ENCODE results near the gene EDAR.

EDAR gene

GRCh38 chr2:108938077-108938710 is 50.8 kb downstream of the EDAR start:
- H3K4me2 ChIP-seq (ENCODE audit: low read length, poor library complexity, severe bottlenecking), result no peak overlapping the region
- H3K4me1 ChIP-seq (ENCODE audit: control insufficient read depth, insufficient read depth, low read depth, low read length), result peaks cover 19% of the 10 kb centered on the region
- WGBS, result 87% methylated on average over 8 of the region's 9 CpGs

GRCh38 chr2:108937367-108938017 is 51.5 kb downstream of the EDAR start:
- peaks cover 0 to 2% of the 10 kb centered on the region in 2 experiments for H3K36me3 ChIP-seq (ENCODE audit: control insufficient read depth in 1 of 2, insufficient read depth in 2 of 2, low read depth in 1 of 2, low read length in 2 of 2)
- H2BK12ac ChIP-seq (ENCODE audit: low read length in 2 of 2), result no peak overlapping the region

More at GRCh38 chr2:108938077-108938710, 50.8 kb downstream of the EDAR start:
- Histone ChIP-seq H3K9me3 (ENCODE audit: control insufficient read depth, low read length) (no peaks in the 10 kb centered on the region), H3K27me3 (ENCODE audit: control insufficient read depth in 1 of 2, insufficient read depth in 1 of 2, low read length in 2 of 2) (peaks cover 72 to 92% of the 10 kb centered on the region in 2 experiments), H3K23ac (ENCODE audit: low read length in 2 of 2) (no peak overlapping the region), H3K18ac (ENCODE audit: low read depth in 1 of 2, low read length in 2 of 2) (no peak overlapping the region), H2BK12ac (ENCODE audit: low read length in 2 of 2) (no peak overlapping the region), H2BK5ac (ENCODE audit: low read depth, low read length, poor library complexity, severe bottlenecking) (no peak overlapping the region), H3K9ac (ENCODE audit: low read length) (no peak overlapping the region), H3K4ac (ENCODE audit: low read depth in 1 of 2, low read length in 2 of 2) (no peak overlapping the region), H2BK15ac (ENCODE audit: low read depth, poor library complexity, severe bottlenecking) (no peak overlapping the region), H2AFZ (ENCODE audit: low read depth, low read length) (no peak overlapping the region), H2AK5ac (ENCODE audit: low read length, severe bottlenecking) (no peak overlapping the region), H3K27ac (ENCODE audit: low read length, poor library complexity, severe bottlenecking) (no peak overlapping the region), H3K79me1 (replicated peaks; ENCODE audit: low read length, poor library complexity, severe bottlenecking) (no peaks in the 10 kb centered on the region), H3K4me3 (ENCODE audit: insufficient read depth in 1 of 2, low read depth in 1 of 2, low read length in 2 of 2) (no peak overlapping the region), H3K36me3 (ENCODE audit: control insufficient read depth in 1 of 2, insufficient read depth in 2 of 2, low read depth in 1 of 2, low read length in 2 of 2) (peaks cover 0 to 3% of the 10 kb centered on the region in 2 experiments), H2BK120ac (ENCODE audit: low read depth, low read length) (no peak overlapping the region), H4K8ac (ENCODE audit: low read length) (no peak overlapping the region), H4K91ac (ENCODE audit: low read length) (no peak overlapping the region), H3K14ac (ENCODE audit: low read length in 2 of 2) (no peak overlapping the region)
- no peak for DNase-seq

GRCh38 chr2:108936866-108937265 is 52.2 kb downstream of the EDAR start:
- Histone ChIP-seq H3K27me3 (ENCODE audit: control insufficient read depth in 1 of 2, insufficient read depth in 1 of 2, low read length in 2 of 2) (peaks cover 68 to 89% of the 10 kb centered on the region in 2 experiments), H3K9me3 (ENCODE audit: control insufficient read depth, low read length) (no peaks in the 10 kb centered on the region), H3K23ac (ENCODE audit: low read length in 2 of 2) (no peak overlapping the region), H3K4me3 (ENCODE audit: insufficient read depth in 1 of 2, low read depth in 1 of 2, low read length in 2 of 2) (no peak overlapping the region), H2BK5ac (ENCODE audit: low read depth, low read length, poor library complexity, severe bottlenecking) (no peak overlapping the region), H2BK15ac (ENCODE audit: low read depth, poor library complexity, severe bottlenecking) (no peak overlapping the region), H3K14ac (ENCODE audit: low read length in 2 of 2) (no peak overlapping the region), H2BK12ac (ENCODE audit: low read length in 2 of 2) (no peak overlapping the region), H3K27ac (ENCODE audit: low read length, poor library complexity, severe bottlenecking) (no peak overlapping the region), H2BK120ac (ENCODE audit: low read depth, low read length) (no peak overlapping the region), H2AFZ (ENCODE audit: low read depth, low read length) (no peak overlapping the region), H3K9ac (ENCODE audit: low read length) (no peak overlapping the region), H4K8ac (ENCODE audit: low read length) (no peak overlapping the region), H3K4me1 (ENCODE audit: control insufficient read depth, insufficient read depth, low read depth, low read length) (peaks cover 19% of the 10 kb centered on the region), H4K91ac (ENCODE audit: low read length) (no peak overlapping the region), H3K36me3 (ENCODE audit: control insufficient read depth in 1 of 2, insufficient read depth in 2 of 2, low read depth in 1 of 2, low read length in 2 of 2) (no peaks in the 10 kb centered on the region), H3K79me1 (replicated peaks; ENCODE audit: low read length, poor library complexity, severe bottlenecking) (no peaks in the 10 kb centered on the region), H2AK5ac (ENCODE audit: low read length, severe bottlenecking) (no peak overlapping the region), H3K4ac (ENCODE audit: low read depth in 1 of 2, low read length in 2 of 2) (no peak overlapping the region), H3K4me2 (ENCODE audit: low read length, poor library complexity, severe bottlenecking) (no peak overlapping the region), H3K18ac (ENCODE audit: low read depth in 1 of 2, low read length in 2 of 2) (no peak overlapping the region)
- DNase-seq, result no peak
- 71% methylated on average over 7 of the region's 7 CpGs for WGBS

More at GRCh38 chr2:108937367-108938017, 51.5 kb downstream of the EDAR start:
- Histone ChIP-seq H3K18ac (ENCODE audit: low read depth in 1 of 2, low read length in 2 of 2) (no peak overlapping the region), H3K27me3 (ENCODE audit: control insufficient read depth in 1 of 2, insufficient read depth in 1 of 2, low read length in 2 of 2) (peaks cover 73 to 92% of the 10 kb centered on the region in 2 experiments), H4K91ac (ENCODE audit: low read length) (no peak overlapping the region), H3K23ac (ENCODE audit: low read length in 2 of 2) (no peak overlapping the region), H3K4me2 (ENCODE audit: low read length, poor library complexity, severe bottlenecking) (no peak overlapping the region), H2BK5ac (ENCODE audit: low read depth, low read length, poor library complexity, severe bottlenecking) (no peak overlapping the region), H3K9me3 (ENCODE audit: control insufficient read depth, low read length) (no peaks in the 10 kb centered on the region), H2BK15ac (ENCODE audit: low read depth, poor library complexity, severe bottlenecking) (no peak overlapping the region), H2BK120ac (ENCODE audit: low read depth, low read length) (no peak overlapping the region), H3K14ac (ENCODE audit: low read length in 2 of 2) (no peak overlapping the region), H3K27ac (ENCODE audit: low read length, poor library complexity, severe bottlenecking) (no peak overlapping the region), H3K4ac (ENCODE audit: low read depth in 1 of 2, low read length in 2 of 2) (no peak overlapping the region), H3K79me1 (replicated peaks; ENCODE audit: low read length, poor library complexity, severe bottlenecking) (no peaks in the 10 kb centered on the region), H3K9ac (ENCODE audit: low read length) (no peak overlapping the region), H2AFZ (ENCODE audit: low read depth, low read length) (no peak overlapping the region), H4K8ac (ENCODE audit: low read length) (no peak overlapping the region), H2AK5ac (ENCODE audit: low read length, severe bottlenecking) (no peak overlapping the region), H3K4me1 (ENCODE audit: control insufficient read depth, insufficient read depth, low read depth, low read length) (peaks cover 19% of the 10 kb centered on the region), H3K4me3 (ENCODE audit: insufficient read depth in 1 of 2, low read depth in 1 of 2, low read length in 2 of 2) (no peak overlapping the region)
- 72% methylated on average over 3 of the region's 5 CpGs for WGBS
- no peak for DNase-seq

- Histone ChIP-seq H2AFZ (ENCODE audit: low read depth, low read length) (no peak overlapping the region), H3K9ac (ENCODE audit: low read length) (no peak overlapping the region), H2AK5ac (ENCODE audit: low read length, severe bottlenecking) (peak overlapping the region; percentile 5), H2BK5ac (ENCODE audit: low read depth, low read length, poor library complexity, severe bottlenecking) (no peak overlapping the region), H2BK120ac (ENCODE audit: low read depth, low read length) (no peak overlapping the region), H3K9me3 (ENCODE audit: control insufficient read depth, low read length) (no peaks in the 10 kb centered on the region), H2BK15ac (ENCODE audit: low read depth, poor library complexity, severe bottlenecking) (no peak overlapping the region), H3K27me3 (ENCODE audit: control insufficient read depth in 1 of 2, insufficient read depth in 1 of 2, low read length in 2 of 2) (peaks cover 64 to 89% of the 10 kb centered on the region in 2 experiments), H2BK12ac (ENCODE audit: low read length in 2 of 2) (no peak overlapping the region), H3K79me1 (replicated peaks; ENCODE audit: low read length, poor library complexity, severe bottlenecking) (no peaks in the 10 kb centered on the region), H4K91ac (ENCODE audit: low read length) (no peak overlapping the region), H4K8ac (ENCODE audit: low read length) (no peak overlapping the region), H3K4me3 (ENCODE audit: insufficient read depth in 1 of 2, low read depth in 1 of 2, low read length in 2 of 2) (no peak overlapping the region), H3K23ac (ENCODE audit: low read length in 2 of 2) (no peak overlapping the region), H3K4me2 (ENCODE audit: low read length, poor library complexity, severe bottlenecking) (no peak overlapping the region), H3K4me1 (ENCODE audit: control insufficient read depth, insufficient read depth, low read depth, low read length) (peaks cover 18% of the 10 kb centered on the region), H3K27ac (ENCODE audit: low read length, poor library complexity, severe bottlenecking) (no peak overlapping the region), H3K14ac (ENCODE audit: low read length in 2 of 2) (peak overlapping the region in 1 of 2 experiments; percentile 46), H3K36me3 (ENCODE audit: control insufficient read depth in 1 of 2, insufficient read depth in 2 of 2, low read depth in 1 of 2, low read length in 2 of 2) (no peaks in the 10 kb centered on the region), H3K4ac (ENCODE audit: low read depth in 1 of 2, low read length in 2 of 2) (no peak overlapping the region), H3K18ac (ENCODE audit: low read depth in 1 of 2, low read length in 2 of 2) (no peak overlapping the region)
- 70% methylated on average over 15 of the region's 17 CpGs for WGBS
- DNase-seq, result no peak
Observed at GRCh38 chr2:108936076-108936864, 52.8 kb downstream of the EDAR start.

Measured in mesenchymal stem cell (in vitro differentiated cells and primary cell).